Endothelial cell of umbilical vein (primary cell): ENCODE measurements around the gene MBOAT1.

Experiments used
- EZH2 ChIP-seq: IDR thresholded peaks from 2 replicates; pipeline ENCODE4 v1.6.1; 2012; ENCODE audit warnings: borderline replicate concordance, low read depth, mild to moderate bottlenecking, moderate library complexity, low read length, inconsistent platforms; ENCODE audit not compliant: severe bottlenecking
- FOS ChIP-seq: IDR thresholded peaks from 2 replicates; pipeline ENCODE4 v1.6.1; 2011; ENCODE audit warnings: mild to moderate bottlenecking, low read length, moderate library complexity, borderline replicate concordance; ENCODE audit not compliant: insufficient read depth
- GATA2 ChIP-seq: IDR thresholded peaks from 2 replicates; pipeline ENCODE4 v1.7.0; 2011; ENCODE audit warnings: low read depth, mild to moderate bottlenecking, moderate library complexity, mixed read lengths, low read length; ENCODE audit not compliant: insufficient read length, insufficient read depth
- JUN ChIP-seq: IDR thresholded peaks from 2 replicates; pipeline ENCODE4 v1.6.1; 2011; ENCODE audit warnings: borderline replicate concordance, low read depth; ENCODE audit not compliant: insufficient read length, insufficient read depth
- MYC ChIP-seq: IDR thresholded peaks from one replicate; pipeline ENCODE4 v1.6.1; 2011; ENCODE audit warnings: mild to moderate bottlenecking, low read depth, low read length
- POLR2A ChIP-seq: IDR thresholded peaks from 2 replicates; pipeline ENCODE4 v1.6.1; 2012; ENCODE audit warnings: low read depth, mild to moderate bottlenecking, control low read depth, low read length
- POLR2AphosphoS5 ChIP-seq: IDR thresholded peaks from 2 replicates; pipeline ENCODE4 v1.6.1; 2012; ENCODE audit warnings: low read depth, mild to moderate bottlenecking, control low read depth, low read length, moderate library complexity; ENCODE audit not compliant: insufficient read depth
- TF ChIP-seq, protein P1 (sequence below), 2 donors: IDR thresholded peaks; 1 replicate in 1 of 2; 2 replicates in 1 of 2; pipeline ENCODE4 v1.5.1; 2011; ENCODE audit warnings: low read length in 2 of 2, mild to moderate bottlenecking in 2 of 2, moderate library complexity in 2 of 2, control low read depth in 1 of 2, inconsistent platforms in 1 of 2, low read depth in 1 of 2; ENCODE audit not compliant: insufficient read depth in 1 of 2; ENCODE audit errors: extremely low read depth in 1 of 2
- TF ChIP-seq, protein P2 (sequence below): IDR thresholded peaks from 2 replicates; pipeline ENCODE4 v1.6.1; 2011; ENCODE audit not compliant: insufficient read depth, insufficient read length

DNA sequence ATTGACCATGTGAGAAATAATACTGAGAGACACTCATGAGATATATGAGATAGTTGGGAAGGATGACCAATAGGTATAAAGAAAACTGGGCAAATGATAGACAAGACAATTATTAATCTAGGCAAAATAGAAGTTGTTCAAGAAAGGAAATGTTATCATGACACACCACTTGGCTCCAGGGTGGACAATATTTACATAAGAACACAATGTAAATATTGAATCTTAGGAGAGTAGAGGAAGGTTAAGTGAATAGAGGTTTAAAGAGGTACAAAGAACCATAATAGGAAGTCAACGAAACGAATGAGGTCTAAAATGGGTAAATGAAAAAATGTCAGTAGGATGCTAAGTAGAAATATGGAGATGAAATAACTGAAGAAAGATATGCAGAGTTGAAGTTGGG is 126.5 kb downstream of the MBOAT1 start:
- TF ChIP-seq, protein P1, sequence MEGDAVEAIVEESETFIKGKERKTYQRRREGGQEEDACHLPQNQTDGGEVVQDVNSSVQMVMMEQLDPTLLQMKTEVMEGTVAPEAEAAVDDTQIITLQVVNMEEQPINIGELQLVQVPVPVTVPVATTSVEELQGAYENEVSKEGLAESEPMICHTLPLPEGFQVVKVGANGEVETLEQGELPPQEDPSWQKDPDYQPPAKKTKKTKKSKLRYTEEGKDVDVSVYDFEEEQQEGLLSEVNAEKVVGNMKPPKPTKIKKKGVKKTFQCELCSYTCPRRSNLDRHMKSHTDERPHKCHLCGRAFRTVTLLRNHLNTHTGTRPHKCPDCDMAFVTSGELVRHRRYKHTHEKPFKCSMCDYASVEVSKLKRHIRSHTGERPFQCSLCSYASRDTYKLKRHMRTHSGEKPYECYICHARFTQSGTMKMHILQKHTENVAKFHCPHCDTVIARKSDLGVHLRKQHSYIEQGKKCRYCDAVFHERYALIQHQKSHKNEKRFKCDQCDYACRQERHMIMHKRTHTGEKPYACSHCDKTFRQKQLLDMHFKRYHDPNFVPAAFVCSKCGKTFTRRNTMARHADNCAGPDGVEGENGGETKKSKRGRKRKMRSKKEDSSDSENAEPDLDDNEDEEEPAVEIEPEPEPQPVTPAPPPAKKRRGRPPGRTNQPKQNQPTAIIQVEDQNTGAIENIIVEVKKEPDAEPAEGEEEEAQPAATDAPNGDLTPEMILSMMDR (IDR thresholded peaks at IDR 0.05; ENCODE audit: extremely low read depth in 1 of 2, insufficient read depth in 1 of 2, low read depth in 1 of 2, low read length in 2 of 2) = no peak
- TF ChIP-seq GATA2 = no peak
- no peak for TF ChIP-seq POLR2A
- no peak for TF ChIP-seq POLR2AphosphoS5
- no peak for TF ChIP-seq EZH2
- TF ChIP-seq MYC = no peak
- TF ChIP-seq, protein P2, sequence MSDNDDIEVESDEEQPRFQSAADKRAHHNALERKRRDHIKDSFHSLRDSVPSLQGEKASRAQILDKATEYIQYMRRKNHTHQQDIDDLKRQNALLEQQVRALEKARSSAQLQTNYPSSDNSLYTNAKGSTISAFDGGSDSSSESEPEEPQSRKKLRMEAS = no peak
- TF ChIP-seq JUN = no peak
- no peak for TF ChIP-seq FOS
